Activated CD8-positive, alpha-beta T cell treated with anti-CD3 and anti-CD28 coated beads for 36 hours (primary cell): ENCODE results near the gene GRB10. TPM values are rescaled to one million over a fixed set of nuclear protein-coding genes. Genes with fewer than 3 reads are reported as not detected.

Experiments used
- ATAC-seq: fragments of 200-7000 bp; cut with Tn5 transposase; one replicate; pipeline ENCODE4 v1.10.0; 2021; ENCODE audit warnings: mild to moderate bottlenecking, moderate library complexity
- CTCF ChIA-PET: fragments of 350-600 bp; sonication (Branson Sonifier 250); formaldehyde crosslinking; loops from one replicate; lab custom pipeline; 2021; ENCODE audit warnings: antibody characterized with exemption; lab: Charles Lee
- POLR2A ChIA-PET: fragments of 350-600 bp; sonication (Branson Sonifier 250); formaldehyde crosslinking; loops from one replicate; lab custom pipeline; 2021; ENCODE audit warnings: antibody characterized with exemption; lab: Charles Lee
- DNase-seq: peaks from one replicate; pipeline ENCODE4 v3.0.0-alpha.2; 2020
- H3K27ac Mint-ChIP-seq: one replicate; pipeline ENCODE4 v1.8.0; 2021; ENCODE audit warnings: mild to moderate bottlenecking, mixed read lengths
- H3K27me3 Mint-ChIP-seq: one replicate; pipeline ENCODE4 v1.8.0; 2021; ENCODE audit warnings: mixed read lengths
- H3K36me3 Mint-ChIP-seq: one replicate; pipeline ENCODE4 v1.8.0; 2021; ENCODE audit warnings: low read depth, mixed read lengths
- H3K4me1 Mint-ChIP-seq: one replicate; pipeline ENCODE4 v1.8.0; 2021; ENCODE audit warnings: low read depth, mixed read lengths
- H3K4me3 Mint-ChIP-seq: one replicate; pipeline ENCODE4 v1.8.0; 2021; ENCODE audit warnings: mild to moderate bottlenecking, moderate library complexity, mixed read lengths
- H3K9me3 Mint-ChIP-seq: one replicate; pipeline ENCODE4 v1.8.0; 2021; ENCODE audit warnings: mixed read lengths
- intact Hi-C: fragments of 100-400 bp; cut with micrococcal nuclease; formaldehyde crosslinking; loops from one replicate; pipeline ENCODE4 v1.10.0; 2022
- total RNA-seq, 2 experiments: library from RNA; stranded (reverse); gene quantifications; one replicate each; pipeline ENCODE4 v1.2.3, GENCODE V29; 2021
- TF ChIP-seq, protein P1 (sequence below): fragments of 200-600 bp; IDR thresholded peaks from one replicate; pipeline ENCODE4 v1.8.0; 2022; ENCODE audit warnings: antibody characterized with exemption, mild to moderate bottlenecking

Gene GRB10
- total RNA-seq, 2 experiments from 2014 or later = 5.6 to 6.9 TPM

DNA sequence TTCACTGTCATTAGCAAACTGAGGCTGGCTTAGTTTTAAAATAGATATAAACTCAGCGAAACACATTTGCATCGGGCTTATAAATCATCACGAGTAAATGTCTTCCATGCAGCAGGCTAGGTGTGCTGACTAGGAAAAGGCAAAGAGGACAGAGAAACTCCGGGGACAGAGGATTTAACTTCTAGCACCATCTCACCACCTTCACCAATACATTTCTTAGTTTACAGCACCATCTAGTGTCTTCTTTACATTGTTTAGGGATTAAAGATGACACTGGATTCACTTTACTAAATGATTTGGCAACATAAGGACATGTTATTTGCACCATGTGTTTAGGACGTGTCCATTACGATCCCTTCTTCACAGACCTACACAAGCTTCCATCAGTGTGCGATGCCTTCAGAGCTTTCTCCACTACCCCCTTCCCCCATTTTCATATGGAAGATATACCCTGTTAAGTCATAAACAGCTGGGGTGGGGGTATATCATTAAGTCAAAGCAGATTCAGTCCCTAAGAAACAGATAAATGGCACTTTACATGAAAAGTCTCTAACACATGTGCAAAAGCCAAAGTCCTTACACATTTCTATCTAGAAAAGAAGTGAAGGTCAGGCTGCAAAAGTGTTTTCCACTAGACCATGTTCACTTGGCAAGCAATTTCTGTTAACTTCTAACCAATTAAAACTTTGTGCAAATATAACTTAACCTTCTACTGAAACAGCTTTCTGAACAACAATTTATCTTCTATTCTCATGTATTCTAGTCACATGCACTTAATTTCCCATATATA, 103.3 kb downstream of the GRB10 start:
- H3K9me3 Mint-ChIP-seq = no peaks in the 10 kb centered on the region
- no peaks in the 10 kb centered on the region for H3K36me3 Mint-ChIP-seq
- DNase-seq (no peak), ATAC-seq (peak; percentile 61)
- H3K27ac Mint-ChIP-seq = no peak overlapping the region
- ChIA-PET CTCF (interaction anchor here (0.6 to 3.8 kb wide), 23 partner anchors 9 to 587 kb away, joined by 3 to 50 read pairs (median 4); partner anchors contain the start of gene ZPBP), POLR2A (no interaction called here)
- TF ChIP-seq, protein P1, sequence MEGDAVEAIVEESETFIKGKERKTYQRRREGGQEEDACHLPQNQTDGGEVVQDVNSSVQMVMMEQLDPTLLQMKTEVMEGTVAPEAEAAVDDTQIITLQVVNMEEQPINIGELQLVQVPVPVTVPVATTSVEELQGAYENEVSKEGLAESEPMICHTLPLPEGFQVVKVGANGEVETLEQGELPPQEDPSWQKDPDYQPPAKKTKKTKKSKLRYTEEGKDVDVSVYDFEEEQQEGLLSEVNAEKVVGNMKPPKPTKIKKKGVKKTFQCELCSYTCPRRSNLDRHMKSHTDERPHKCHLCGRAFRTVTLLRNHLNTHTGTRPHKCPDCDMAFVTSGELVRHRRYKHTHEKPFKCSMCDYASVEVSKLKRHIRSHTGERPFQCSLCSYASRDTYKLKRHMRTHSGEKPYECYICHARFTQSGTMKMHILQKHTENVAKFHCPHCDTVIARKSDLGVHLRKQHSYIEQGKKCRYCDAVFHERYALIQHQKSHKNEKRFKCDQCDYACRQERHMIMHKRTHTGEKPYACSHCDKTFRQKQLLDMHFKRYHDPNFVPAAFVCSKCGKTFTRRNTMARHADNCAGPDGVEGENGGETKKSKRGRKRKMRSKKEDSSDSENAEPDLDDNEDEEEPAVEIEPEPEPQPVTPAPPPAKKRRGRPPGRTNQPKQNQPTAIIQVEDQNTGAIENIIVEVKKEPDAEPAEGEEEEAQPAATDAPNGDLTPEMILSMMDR = peak; percentile 43
- peaks cover 2% of the 10 kb centered on the region for H3K4me1 Mint-ChIP-seq
- H3K27me3 Mint-ChIP-seq = peaks cover 4% of the 10 kb centered on the region
- no peak overlapping the region for H3K4me3 Mint-ChIP-seq
- intact Hi-C loops = loop anchor here (5.0 to 10.0 kb wide), 2 partner anchors 212 to 585 kb away; partner anchors contain the start of gene ZPBP

DNA sequence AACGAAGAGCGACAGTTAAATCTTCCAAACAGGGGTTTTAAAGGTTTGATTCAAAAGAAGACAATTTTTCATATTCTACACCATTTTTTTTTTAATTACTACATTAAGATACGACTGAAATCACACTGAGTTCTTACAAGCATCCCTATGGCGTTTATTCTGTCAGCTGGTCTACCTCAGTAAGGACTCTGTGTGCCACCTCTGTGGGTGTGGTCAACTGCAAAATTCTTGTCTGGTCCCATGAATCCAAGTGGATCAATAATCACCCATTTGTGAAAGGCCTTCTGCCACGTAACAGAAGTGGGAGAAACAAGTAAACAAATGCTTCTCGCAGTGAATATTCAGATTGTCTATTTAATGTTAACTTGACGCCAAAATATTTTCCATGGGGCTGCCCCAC, 104.1 kb downstream of the GRB10 start:
- peaks cover 5% of the 10 kb centered on the region for H3K27me3 Mint-ChIP-seq
- intact Hi-C loops = loop anchor here (5.0 to 10.0 kb wide), 2 partner anchors 211 to 584 kb away; partner anchors contain the start of gene ZPBP
- DNase-seq = no peak
- no peak overlapping the region for H3K27ac Mint-ChIP-seq
- ChIA-PET CTCF (interaction anchor here (0.6 to 3.8 kb wide), 17 partner anchors 13 to 586 kb away, joined by 3 to 50 read pairs (median 5); partner anchors contain the start of gene ZPBP), POLR2A (no interaction called here)
- no peaks in the 10 kb centered on the region for H3K36me3 Mint-ChIP-seq
- ATAC-seq = no peak
- peaks cover 2% of the 10 kb centered on the region for H3K4me1 Mint-ChIP-seq
- H3K4me3 Mint-ChIP-seq = no peak overlapping the region
- TF ChIP-seq, protein P1 = no peak
- no peaks in the 10 kb centered on the region for H3K9me3 Mint-ChIP-seq

DNA sequence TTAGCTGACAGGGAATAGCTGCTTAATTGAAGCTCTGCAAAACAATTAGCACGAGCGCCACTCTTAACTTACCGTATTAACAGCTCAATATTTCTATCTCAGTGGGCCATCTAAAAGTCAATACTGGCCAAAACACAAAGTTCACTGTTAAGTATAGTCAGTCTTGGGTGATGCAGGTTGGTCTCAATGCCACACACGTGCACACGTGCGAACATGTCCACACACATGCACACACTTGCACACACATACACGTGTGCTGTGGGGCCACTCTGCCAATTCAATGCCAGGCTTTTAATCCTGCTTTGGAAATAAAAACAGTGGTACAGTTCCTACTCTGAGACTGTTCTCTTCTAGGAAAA, 105.1 kb downstream of the GRB10 start:
- POLR2A ChIA-PET = no interaction called here
- peaks cover 2% of the 10 kb centered on the region for H3K4me1 Mint-ChIP-seq
- intact Hi-C loops = loop anchor here (5.0 to 10.0 kb wide), 2 partner anchors 210 to 583 kb away; partner anchors contain the start of gene ZPBP

DNA sequence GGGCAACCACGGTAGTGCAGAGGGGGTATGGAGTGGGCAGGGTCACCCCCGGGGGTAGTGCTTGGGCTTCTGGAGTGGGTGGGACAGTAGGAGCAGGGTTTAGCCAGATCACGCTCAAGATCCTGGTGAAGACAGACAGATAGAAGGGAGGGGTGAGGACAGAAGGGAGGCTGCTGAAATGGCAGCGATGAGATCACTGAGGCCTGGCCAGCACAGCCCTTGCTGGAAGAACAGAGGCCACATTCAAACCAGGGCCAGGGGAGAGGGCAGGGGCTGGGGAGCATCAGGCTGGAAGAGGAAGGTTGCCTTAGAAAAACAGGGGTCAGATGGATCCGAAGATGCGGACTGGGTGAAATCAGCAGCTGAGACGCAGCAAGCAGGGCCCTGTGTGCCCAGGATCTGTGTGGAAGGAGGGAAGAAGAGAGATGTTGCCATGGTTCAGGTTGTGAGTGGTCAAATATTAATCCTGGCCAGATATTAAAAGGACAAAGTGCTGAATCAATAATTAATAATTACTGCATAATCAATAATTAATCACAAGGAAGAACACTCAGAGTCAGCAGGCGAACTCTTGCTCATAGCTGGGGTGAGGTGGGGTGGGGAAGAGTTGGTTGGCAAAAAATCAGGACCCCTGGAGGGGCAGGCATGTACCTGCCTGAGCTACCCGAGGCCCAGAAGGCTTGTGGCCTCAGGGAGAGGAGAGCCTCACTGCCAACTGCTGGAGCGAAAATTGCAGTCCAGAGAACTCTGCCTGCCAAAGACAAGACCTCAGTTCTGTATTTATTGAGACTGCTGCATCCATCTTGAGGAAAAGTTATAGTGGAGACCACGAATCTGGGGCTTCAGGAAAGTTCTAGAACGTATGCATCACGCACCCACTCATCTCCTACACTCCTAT, 105.7 kb downstream of the GRB10 start:
- POLR2A ChIA-PET = no interaction called here
- TF ChIP-seq, protein P1 = no peak
- DNase-seq = no peak

More for the DNA sequence above, 105.1 kb downstream of the GRB10 start:
- Mint-ChIP-seq H3K9me3 (no peaks in the 10 kb centered on the region), H3K27me3 (peaks cover 5% of the 10 kb centered on the region), H3K4me3 (no peak overlapping the region), H3K27ac (no peak overlapping the region), H3K36me3 (no peaks in the 10 kb centered on the region)
- no peak for DNase-seq
- ATAC-seq = no peak
- CTCF ChIA-PET = interaction anchor here (0.6 to 2.8 kb wide), 4 partner anchors 12 to 585 kb away, joined by 3 to 22 read pairs (median 8); partner anchors contain the start of gene ZPBP
- TF ChIP-seq, protein P1 = no peak

More for the DNA sequence above, 105.7 kb downstream of the GRB10 start:
- Mint-ChIP-seq H3K36me3 (no peaks in the 10 kb centered on the region), H3K9me3 (no peaks in the 10 kb centered on the region), H3K27me3 (peaks cover 4% of the 10 kb centered on the region), H3K4me1 (peaks cover 2% of the 10 kb centered on the region), H3K4me3 (no peak overlapping the region), H3K27ac (no peak overlapping the region)
- no peak for ATAC-seq
- intact Hi-C loops = loop anchor here (5.0 to 10.0 kb wide), 2 partner anchors 210 to 582 kb away; partner anchors contain the start of gene ZPBP
- CTCF ChIA-PET = interaction anchor here (0.6 to 2.5 kb wide), 6 partner anchors 11 to 484 kb away, joined by 3 to 22 read pairs (median 4); no protein-coding TSS in a partner anchor
